BJ (cell line): ENCODE data around the gene KLHL4. TPM values are rescaled to one million over a fixed set of nuclear protein-coding genes. Genes with fewer than 3 reads are reported as not detected.

Experiments
- CTCF ChIA-PET: fragments of 350-600 bp; formaldehyde crosslinking; extraction: SDS; loops from one replicate; lab custom pipeline; 2021; ENCODE audit warnings: antibody characterized with exemption, inconsistent platforms; lab: Yijun Ruan, JAX
- POLR2A ChIA-PET: fragments of 300-600 bp; sonication (Branson Sonifier 250); formaldehyde crosslinking; extraction: SDS; loops from one replicate; lab custom pipeline; 2021; ENCODE audit warnings: antibody characterized with exemption; lab: Charles Lee
- DNase-seq: peaks from one replicate; pipeline ENCODE4 v3.0.0-alpha.2; 2011; ENCODE audit warnings: low read depth
- H3K27me3 ChIP-seq: 2 replicates; pipeline ENCODE4 v1.6.0; 2011; ENCODE audit warnings: low read length; ENCODE audit not compliant: control insufficient read depth, insufficient read depth
- H3K36me3 ChIP-seq: 2 replicates; pipeline ENCODE4 v1.5.1; 2011; ENCODE audit warnings: low read length; ENCODE audit not compliant: control insufficient read depth, insufficient read depth
- H3K4me3 ChIP-seq: 2 replicates; pipeline ENCODE4 v1.5.1; 2011; ENCODE audit warnings: low read depth, mild to moderate bottlenecking, control low read depth, low read length
- polyA plus RNA-seq: library from polyadenylated mRNA; depleted of rRNA; stranded (reverse); fragments of >200 nt; gene quantifications from 2 replicates; pipeline ENCODE4 v1.2.3, GENCODE V29; 2011
- TF ChIP-seq, protein P1 (sequence below): IDR thresholded peaks from 2 replicates; pipeline ENCODE4 v1.5.1; 2011; ENCODE audit warnings: low read depth, mild to moderate bottlenecking, control low read depth, inconsistent platforms, low read length, moderate library complexity; ENCODE audit not compliant: insufficient read depth

KLHL4 gene
- polyA plus RNA-seq, 1 experiment: not detected

GRCh38 chrX:87516717-87517121 is 883 bp upstream of the KLHL4 start:
- H3K27me3 ChIP-seq: no peaks in the 10 kb centered on the region
- no peaks in the 10 kb centered on the region for H3K36me3 ChIP-seq
- TF ChIP-seq, protein P1, sequence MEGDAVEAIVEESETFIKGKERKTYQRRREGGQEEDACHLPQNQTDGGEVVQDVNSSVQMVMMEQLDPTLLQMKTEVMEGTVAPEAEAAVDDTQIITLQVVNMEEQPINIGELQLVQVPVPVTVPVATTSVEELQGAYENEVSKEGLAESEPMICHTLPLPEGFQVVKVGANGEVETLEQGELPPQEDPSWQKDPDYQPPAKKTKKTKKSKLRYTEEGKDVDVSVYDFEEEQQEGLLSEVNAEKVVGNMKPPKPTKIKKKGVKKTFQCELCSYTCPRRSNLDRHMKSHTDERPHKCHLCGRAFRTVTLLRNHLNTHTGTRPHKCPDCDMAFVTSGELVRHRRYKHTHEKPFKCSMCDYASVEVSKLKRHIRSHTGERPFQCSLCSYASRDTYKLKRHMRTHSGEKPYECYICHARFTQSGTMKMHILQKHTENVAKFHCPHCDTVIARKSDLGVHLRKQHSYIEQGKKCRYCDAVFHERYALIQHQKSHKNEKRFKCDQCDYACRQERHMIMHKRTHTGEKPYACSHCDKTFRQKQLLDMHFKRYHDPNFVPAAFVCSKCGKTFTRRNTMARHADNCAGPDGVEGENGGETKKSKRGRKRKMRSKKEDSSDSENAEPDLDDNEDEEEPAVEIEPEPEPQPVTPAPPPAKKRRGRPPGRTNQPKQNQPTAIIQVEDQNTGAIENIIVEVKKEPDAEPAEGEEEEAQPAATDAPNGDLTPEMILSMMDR: no peak
- H3K4me3 ChIP-seq: no peak overlapping the region
- ChIA-PET CTCF (no interaction called here), POLR2A (no interaction called here)
- DNase-seq: no peak

- no peak overlapping the region for H3K4me3 ChIP-seq
- ChIA-PET CTCF (no interaction called here), POLR2A (no interaction called here)
- TF ChIP-seq, protein P1: no peak
- H3K36me3 ChIP-seq: no peaks in the 10 kb centered on the region
- no peak for DNase-seq
- H3K27me3 ChIP-seq: no peaks in the 10 kb centered on the region
Measured at GRCh38 chrX:87518504-87518903, 902 bp downstream of the KLHL4 start.

- TF ChIP-seq, protein P1: no peak
- H3K27me3 ChIP-seq: no peaks in the 10 kb centered on the region
- ChIA-PET CTCF (no interaction called here), POLR2A (no interaction called here)
- no peaks in the 10 kb centered on the region for H3K36me3 ChIP-seq
- H3K4me3 ChIP-seq: no peak overlapping the region
- DNase-seq: no peak
Measured at GRCh38 chrX:87525771-87526229, 8.2 kb downstream of the KLHL4 start.

GRCh38 chrX:87526281-87526680 is 8.7 kb downstream of the KLHL4 start:
- ChIA-PET CTCF (no interaction called here), POLR2A (no interaction called here)
- Histone ChIP-seq H3K4me3 (no peak overlapping the region), H3K27me3 (no peaks in the 10 kb centered on the region), H3K36me3 (no peaks in the 10 kb centered on the region)
- DNase-seq: no peak
- TF ChIP-seq, protein P1: no peak

DNA sequence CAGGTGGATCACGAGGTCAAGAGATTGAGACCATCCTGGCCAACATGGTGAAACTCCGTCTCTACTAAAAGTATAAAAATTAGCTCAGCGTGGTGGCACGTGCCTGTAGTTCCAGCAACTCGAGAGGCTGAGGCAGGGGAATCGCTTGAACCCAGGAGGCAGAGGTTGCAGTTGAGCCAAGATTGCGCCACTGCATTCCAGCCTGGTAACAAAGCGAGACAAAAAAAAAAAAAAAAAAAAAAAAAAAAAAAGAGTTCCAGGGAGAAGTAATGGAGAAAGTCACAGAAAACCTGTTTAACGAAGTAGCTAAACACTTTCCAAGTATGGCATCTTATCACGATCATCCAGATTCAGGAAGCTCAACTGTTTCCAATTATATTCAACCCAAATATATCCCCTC is 10.9 kb downstream of the KLHL4 start:
- Histone ChIP-seq H3K36me3 (no peaks in the 10 kb centered on the region), H3K27me3 (no peaks in the 10 kb centered on the region), H3K4me3 (no peak overlapping the region)
- TF ChIP-seq, protein P1: no peak
- POLR2A ChIA-PET: no interaction called here
- DNase-seq: no peak
- CTCF ChIA-PET: no interaction called here
